ENCODE measurements around the gene GTPBP1.
A peak's percentile ranks its signal among the peaks of the same experiment; 100 is the strongest.

The GTPBP1 gene

GRCh38 chr22:38742176-38742942 lies 36.6 kb downstream of the GTPBP1 start:
- DNase-seq = no peak

- no peak for DNase-seq
Measured at GRCh38 chr22:38744981-38745380, 39.2 kb downstream of the GTPBP1 start.

GRCh38 chr22:38745676-38746460 lies 40.1 kb downstream of the GTPBP1 start:
- no peak for DNase-seq

GRCh38 chr22:38748487-38749136 lies 42.9 kb downstream of the GTPBP1 start:
- no peak for DNase-seq

GRCh38 chr22:38750104-38750503 lies 44.4 kb downstream of the GTPBP1 start:
- DNase-seq = no peak

GRCh38 chr22:38750638-38751037 lies 44.9 kb downstream of the GTPBP1 start:
- DNase-seq = no peak

GRCh38 chr22:38751066-38751421 lies 45.3 kb downstream of the GTPBP1 start:
- no peak for DNase-seq

GRCh38 chr22:38751422-38752346 lies 45.9 kb downstream of the GTPBP1 start:
- peak; percentile 57 to 86 (median 78) for DNase-seq

- DNase-seq = peak in 3 of 6 experiments; percentile 37 to 40 (median 39)
Measured at GRCh38 chr22:38753948-38754750, 48.4 kb downstream of the GTPBP1 start.

- peak in 2 of 6 experiments; percentile 35 to 54 for DNase-seq
Measured at GRCh38 chr22:38754751-38755154, 49.0 kb downstream of the GTPBP1 start.

- peak in 5 of 6 experiments; percentile 18 to 66 (median 51) for DNase-seq
Measured at GRCh38 chr22:38755155-38755910, 49.6 kb downstream of the GTPBP1 start.

- DNase-seq = peak; percentile 82 to 94 (median 90)
Measured at GRCh38 chr22:38755911-38756532, 50.3 kb downstream of the GTPBP1 start, which contains the start of gene SUN2. Gene SUN2, minus strand, starts transcription at chr22:38755998. Its CDS starts 3,370 bp downstream, at chr22:38752628.

GRCh38 chr22:38756711-38757463 lies 51.1 kb downstream of the GTPBP1 start:
- peak in 3 of 6 experiments; percentile 27 to 44 (median 28) for DNase-seq

- no peak for DNase-seq
Measured at GRCh38 chr22:38757464-38757757, 51.7 kb downstream of the GTPBP1 start.

- peak; percentile 72 to 82 (median 76) for DNase-seq
Measured at GRCh38 chr22:38758276-38758945, 52.7 kb downstream of the GTPBP1 start.

- no peak for DNase-seq
Measured at GRCh38 chr22:38759005-38759404, 53.3 kb downstream of the GTPBP1 start.

- no peak for DNase-seq
Measured at GRCh38 chr22:38760477-38761201, 54.9 kb downstream of the GTPBP1 start.

All from stimulated activated naive CD4-positive, alpha-beta T cell (primary cell).